Measurements from ENCODE around the gene GSK3B. TPM values are rescaled to one million over a fixed set of nuclear protein-coding genes. Genes with fewer than 3 reads are reported as not detected.

Gene GSK3B
- total and polyA plus RNA-seq, 9 donors = 15.3 to 30.7 (median 27.0) TPM

- no peak overlapping the region for H3K27ac ChIP-seq (ENCODE audit: low read length)
- H3K4me1 ChIP-seq (ENCODE audit: control insufficient read depth, insufficient read depth, low read length) = no peaks in the 10 kb centered on the region
- no peak for DNase-seq
- H3K4me3 ChIP-seq (ENCODE audit: low read length) = no peak overlapping the region
- H3K36me3 ChIP-seq (ENCODE audit: control insufficient read depth, insufficient read depth, low read length) = no peaks in the 10 kb centered on the region
- whole genome bisulfite sequencing (ENCODE audit: insufficient coverage) = no CpG with 5 or more reads among the region's 2 CpGs
- H3K9me3 ChIP-seq (replicated peaks; ENCODE audit: control insufficient read depth, low read depth, low read length) = peaks cover 3% of the 10 kb centered on the region
- H3K27me3 ChIP-seq (ENCODE audit: control insufficient read depth, insufficient read depth, low read length) = no peaks in the 10 kb centered on the region
These were observed 130.0 kb downstream of the GSK3B start for GRCh38 chr3:119964294-119964693.

GRCh38 chr3:119955972-119956371, 138.3 kb downstream of the GSK3B start:
- Histone ChIP-seq H3K27me3 (ENCODE audit: control insufficient read depth, insufficient read depth, low read length) (no peaks in the 10 kb centered on the region), H3K9me3 (replicated peaks; ENCODE audit: control insufficient read depth, low read depth, low read length) (no peaks in the 10 kb centered on the region), H3K36me3 (ENCODE audit: control insufficient read depth, insufficient read depth, low read length) (no peaks in the 10 kb centered on the region), H3K4me3 (ENCODE audit: low read length) (no peak overlapping the region), H3K27ac (ENCODE audit: low read length) (no peak overlapping the region), H3K4me1 (ENCODE audit: control insufficient read depth, insufficient read depth, low read length) (no peaks in the 10 kb centered on the region)
- no CpG with 5 or more reads among the region's 6 CpGs for WGBS (ENCODE audit: insufficient coverage)
- DNase-seq = no peak

GRCh38 chr3:119950666-119951325, 143.5 kb downstream of the GSK3B start:
- Histone ChIP-seq H3K27ac (ENCODE audit: low read length) (no peak overlapping the region), H3K36me3 (ENCODE audit: control insufficient read depth, insufficient read depth, low read length) (no peaks in the 10 kb centered on the region), H3K4me3 (ENCODE audit: low read length) (no peak overlapping the region), H3K9me3 (replicated peaks; ENCODE audit: control insufficient read depth, low read depth, low read length) (no peaks in the 10 kb centered on the region), H3K27me3 (ENCODE audit: control insufficient read depth, insufficient read depth, low read length) (no peaks in the 10 kb centered on the region), H3K4me1 (ENCODE audit: control insufficient read depth, insufficient read depth, low read length) (no peaks in the 10 kb centered on the region)
- 80% methylated on average over 1 of the region's 3 CpGs for WGBS (ENCODE audit: insufficient coverage)
- DNase-seq = no peak

- no peak overlapping the region for H3K4me3 ChIP-seq (ENCODE audit: low read length)
- H3K27me3 ChIP-seq (ENCODE audit: control insufficient read depth, insufficient read depth, low read length) = no peaks in the 10 kb centered on the region
- WGBS (ENCODE audit: insufficient coverage) = no CpG with 5 or more reads among the region's 1 CpG
- no peak for DNase-seq
- H3K9me3 ChIP-seq (replicated peaks; ENCODE audit: control insufficient read depth, low read depth, low read length) = no peaks in the 10 kb centered on the region
- no peaks in the 10 kb centered on the region for H3K36me3 ChIP-seq (ENCODE audit: control insufficient read depth, insufficient read depth, low read length)
- no peaks in the 10 kb centered on the region for H3K4me1 ChIP-seq (ENCODE audit: control insufficient read depth, insufficient read depth, low read length)
- no peak overlapping the region for H3K27ac ChIP-seq (ENCODE audit: low read length)
These were observed 149.0 kb downstream of the GSK3B start for GRCh38 chr3:119945291-119945690.

GRCh38 chr3:119944091-119944490, 150.2 kb downstream of the GSK3B start:
- 82% methylated on average over 2 of the region's 2 CpGs for WGBS (ENCODE audit: insufficient coverage)
- Histone ChIP-seq H3K4me3 (ENCODE audit: low read length) (no peak overlapping the region), H3K36me3 (ENCODE audit: control insufficient read depth, insufficient read depth, low read length) (no peaks in the 10 kb centered on the region), H3K27ac (ENCODE audit: low read length) (no peak overlapping the region), H3K27me3 (ENCODE audit: control insufficient read depth, insufficient read depth, low read length) (no peaks in the 10 kb centered on the region), H3K4me1 (ENCODE audit: control insufficient read depth, insufficient read depth, low read length) (no peaks in the 10 kb centered on the region), H3K9me3 (replicated peaks; ENCODE audit: control insufficient read depth, low read depth, low read length) (no peaks in the 10 kb centered on the region)
- no peak for DNase-seq

GRCh38 chr3:119939077-119939476, 155.2 kb downstream of the GSK3B start:
- no peak for DNase-seq
- H3K27me3 ChIP-seq (ENCODE audit: control insufficient read depth, insufficient read depth, low read length) = no peaks in the 10 kb centered on the region
- H3K27ac ChIP-seq (ENCODE audit: low read length) = no peak overlapping the region
- WGBS (ENCODE audit: insufficient coverage) = no CpG with 5 or more reads among the region's 1 CpG
- no peaks in the 10 kb centered on the region for H3K4me1 ChIP-seq (ENCODE audit: control insufficient read depth, insufficient read depth, low read length)
- H3K4me3 ChIP-seq (ENCODE audit: low read length) = no peak overlapping the region
- H3K36me3 ChIP-seq (ENCODE audit: control insufficient read depth, insufficient read depth, low read length) = no peaks in the 10 kb centered on the region
- H3K9me3 ChIP-seq (replicated peaks; ENCODE audit: control insufficient read depth, low read depth, low read length) = no peaks in the 10 kb centered on the region

GRCh38 chr3:119937229-119937628, 157.0 kb downstream of the GSK3B start:
- no peaks in the 10 kb centered on the region for H3K4me1 ChIP-seq (ENCODE audit: control insufficient read depth, insufficient read depth, low read length)
- H3K4me3 ChIP-seq (ENCODE audit: low read length) = no peak overlapping the region
- 100% methylated on average over 1 of the region's 2 CpGs for WGBS (ENCODE audit: insufficient coverage)
- no peak for DNase-seq
- no peaks in the 10 kb centered on the region for H3K27me3 ChIP-seq (ENCODE audit: control insufficient read depth, insufficient read depth, low read length)
- H3K36me3 ChIP-seq (ENCODE audit: control insufficient read depth, insufficient read depth, low read length) = no peaks in the 10 kb centered on the region
- no peak overlapping the region for H3K27ac ChIP-seq (ENCODE audit: low read length)
- no peaks in the 10 kb centered on the region for H3K9me3 ChIP-seq (replicated peaks; ENCODE audit: control insufficient read depth, low read depth, low read length)

GRCh38 chr3:119934249-119934648, 160.0 kb downstream of the GSK3B start:
- Histone ChIP-seq H3K27me3 (ENCODE audit: control insufficient read depth, insufficient read depth, low read length) (no peaks in the 10 kb centered on the region), H3K36me3 (ENCODE audit: control insufficient read depth, insufficient read depth, low read length) (no peaks in the 10 kb centered on the region), H3K4me3 (ENCODE audit: low read length) (no peak overlapping the region), H3K4me1 (ENCODE audit: control insufficient read depth, insufficient read depth, low read length) (no peaks in the 10 kb centered on the region), H3K9me3 (replicated peaks; ENCODE audit: control insufficient read depth, low read depth, low read length) (no peaks in the 10 kb centered on the region), H3K27ac (ENCODE audit: low read length) (no peak overlapping the region)
- no CpG with 5 or more reads among the region's 3 CpGs for WGBS (ENCODE audit: insufficient coverage)
- no peak for DNase-seq

GRCh38 chr3:119933207-119933606, 161.0 kb downstream of the GSK3B start:
- Histone ChIP-seq H3K27me3 (ENCODE audit: control insufficient read depth, insufficient read depth, low read length) (no peaks in the 10 kb centered on the region), H3K4me3 (ENCODE audit: low read length) (no peak overlapping the region), H3K4me1 (ENCODE audit: control insufficient read depth, insufficient read depth, low read length) (no peaks in the 10 kb centered on the region), H3K27ac (ENCODE audit: low read length) (no peak overlapping the region), H3K9me3 (replicated peaks; ENCODE audit: control insufficient read depth, low read depth, low read length) (no peaks in the 10 kb centered on the region), H3K36me3 (ENCODE audit: control insufficient read depth, insufficient read depth, low read length) (no peaks in the 10 kb centered on the region)
- peak; percentile 83 for DNase-seq
- 74% methylated on average over 3 of the region's 5 CpGs for WGBS (ENCODE audit: insufficient coverage)

- H3K27me3 ChIP-seq (ENCODE audit: control insufficient read depth, insufficient read depth, low read length) = no peaks in the 10 kb centered on the region
- no peak overlapping the region for H3K27ac ChIP-seq (ENCODE audit: low read length)
- H3K36me3 ChIP-seq (ENCODE audit: control insufficient read depth, insufficient read depth, low read length) = no peaks in the 10 kb centered on the region
- DNase-seq = no peak
- no peak overlapping the region for H3K4me3 ChIP-seq (ENCODE audit: low read length)
- H3K9me3 ChIP-seq (replicated peaks; ENCODE audit: control insufficient read depth, low read depth, low read length) = no peaks in the 10 kb centered on the region
- WGBS (ENCODE audit: insufficient coverage) = no CpG with 5 or more reads among the region's 1 CpG
- no peaks in the 10 kb centered on the region for H3K4me1 ChIP-seq (ENCODE audit: control insufficient read depth, insufficient read depth, low read length)
These were observed 164.0 kb downstream of the GSK3B start for GRCh38 chr3:119930286-119930685.

- Histone ChIP-seq H3K27ac (ENCODE audit: low read length) (no peak overlapping the region), H3K36me3 (ENCODE audit: control insufficient read depth, insufficient read depth, low read length) (no peaks in the 10 kb centered on the region), H3K9me3 (replicated peaks; ENCODE audit: control insufficient read depth, low read depth, low read length) (peaks cover 3% of the 10 kb centered on the region), H3K4me3 (ENCODE audit: low read length) (no peak overlapping the region), H3K4me1 (ENCODE audit: control insufficient read depth, insufficient read depth, low read length) (no peaks in the 10 kb centered on the region), H3K27me3 (ENCODE audit: control insufficient read depth, insufficient read depth, low read length) (no peaks in the 10 kb centered on the region)
- DNase-seq = no peak
- WGBS (ENCODE audit: insufficient coverage) = 95% methylated on average over 2 of the region's 2 CpGs
These were observed 167.1 kb downstream of the GSK3B start for GRCh38 chr3:119927190-119927589.

All from muscle of leg (tissue), 11 donors.